ENCODE data around the gene HOXB4. TPM values are rescaled to one million over a fixed set of nuclear protein-coding genes. Genes with fewer than 3 reads are reported as not detected.

HOXB4 gene
- total RNA-seq, result 1.7 and 1.9 TPM in 2 replicates

DNA sequence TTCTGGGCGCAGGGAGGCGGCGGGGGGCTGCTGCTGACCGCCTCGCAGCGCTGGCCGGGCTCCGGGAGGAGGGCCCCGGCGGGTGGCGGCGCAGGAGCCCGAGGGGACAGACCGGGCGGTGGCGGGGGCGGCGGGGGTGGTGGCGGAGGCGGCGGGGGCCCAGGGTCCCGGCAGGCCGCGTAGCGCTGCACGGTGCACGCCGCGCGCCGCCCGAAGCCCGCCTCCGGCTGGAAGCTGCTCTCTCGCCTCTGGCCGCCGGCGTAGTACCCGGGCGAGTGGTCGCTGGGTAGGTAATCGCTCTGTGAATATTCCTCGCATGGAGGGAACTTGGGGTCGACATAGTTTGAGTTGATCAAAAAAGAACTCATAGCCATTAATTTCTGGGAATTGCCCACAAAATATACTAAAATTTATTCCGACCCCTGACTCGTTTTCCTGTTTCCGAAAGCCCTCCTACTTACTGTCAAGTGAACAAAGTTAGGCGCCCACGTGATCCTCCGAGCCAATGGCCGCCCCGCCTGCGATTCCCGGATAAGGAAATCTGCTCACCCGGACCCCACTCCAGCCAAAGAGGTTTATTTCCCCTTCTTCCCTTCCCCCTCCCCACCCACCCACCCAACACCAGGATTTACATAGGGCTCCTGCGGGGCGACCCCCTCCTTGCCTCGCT lies at the start of gene HOXB4:
HOXB4 (minus strand) TSS at position 405 of the 670 bp plus-strand sequence; CDS start at position 374, 31 bp downstream.
- peak within 1 kb of the TSS; percentile 51 for H3K4me3 ChIP-seq (ENCODE audit: low read depth, low read length)
- DNase-seq (ENCODE audit: low read depth), result peak; percentile 64
- TF ChIP-seq CTCF (IDR thresholded peaks at IDR 0.05; ENCODE audit: insufficient read depth, low read depth, low read length), result no peak

GRCh38 chr17:48627118-48627597 lies 49.0 kb upstream of the HOXB4 start:
- H3K4me3 ChIP-seq (ENCODE audit: low read depth, low read length), result no peak overlapping the region
- no peak for DNase-seq (ENCODE audit: low read depth)
- TF ChIP-seq CTCF (IDR thresholded peaks at IDR 0.05; ENCODE audit: insufficient read depth, low read depth, low read length), result no peak

DNA sequence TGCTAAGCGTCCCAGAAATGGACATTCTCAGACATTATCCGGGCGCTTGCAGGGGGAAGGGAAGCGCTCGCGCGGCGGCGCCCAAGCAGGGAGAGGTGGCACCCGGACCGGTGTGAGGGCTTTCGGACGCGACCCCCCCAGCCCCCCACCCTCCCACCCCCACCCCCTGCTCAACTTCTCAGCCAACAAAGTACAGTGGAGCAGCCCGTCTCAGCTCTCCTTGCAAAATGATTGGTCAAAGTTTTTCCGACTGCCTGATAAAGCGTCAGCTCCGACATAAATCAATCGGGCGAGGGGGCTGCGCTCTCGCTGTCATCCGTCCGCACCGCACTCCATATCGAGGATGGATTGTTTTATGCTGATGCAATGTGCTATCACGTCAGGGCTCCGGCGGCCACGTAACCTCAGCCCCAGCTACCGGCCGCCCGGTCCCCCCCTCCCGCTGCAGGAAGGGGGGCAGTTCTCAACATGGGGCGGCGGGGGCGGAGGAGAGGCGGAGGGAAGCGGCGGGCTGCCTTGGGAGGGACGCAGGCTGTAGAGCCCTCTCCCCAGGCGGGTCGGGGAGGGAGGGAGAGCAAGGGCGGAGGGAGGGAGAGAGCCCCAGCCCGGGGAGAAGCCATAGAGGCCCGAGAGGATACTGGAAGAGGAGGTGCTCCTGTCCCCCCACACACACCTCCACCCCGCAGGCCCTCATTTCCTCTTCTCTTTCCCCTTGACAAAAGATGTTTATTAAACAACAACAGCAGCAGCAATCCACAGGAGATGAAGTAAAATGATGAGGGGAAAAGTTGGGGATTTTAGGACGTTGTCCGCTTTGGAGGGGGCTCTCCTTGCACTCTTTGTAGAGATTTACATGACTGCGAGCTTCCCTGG lies 48.3 kb upstream of the HOXB4 start, which contains the start of gene HOXB9:
HOXB9 (minus strand) TSS at position 114 of the 873 bp plus-strand sequence; CDS start at position 25, 89 bp downstream.
- peak within 1 kb of the TSS; percentile 19 for H3K4me3 ChIP-seq (ENCODE audit: low read depth, low read length)
- TF ChIP-seq CTCF (IDR thresholded peaks at IDR 0.05; ENCODE audit: insufficient read depth, low read depth, low read length), result no peak
- DNase-seq (ENCODE audit: low read depth), result no peak

DNA sequence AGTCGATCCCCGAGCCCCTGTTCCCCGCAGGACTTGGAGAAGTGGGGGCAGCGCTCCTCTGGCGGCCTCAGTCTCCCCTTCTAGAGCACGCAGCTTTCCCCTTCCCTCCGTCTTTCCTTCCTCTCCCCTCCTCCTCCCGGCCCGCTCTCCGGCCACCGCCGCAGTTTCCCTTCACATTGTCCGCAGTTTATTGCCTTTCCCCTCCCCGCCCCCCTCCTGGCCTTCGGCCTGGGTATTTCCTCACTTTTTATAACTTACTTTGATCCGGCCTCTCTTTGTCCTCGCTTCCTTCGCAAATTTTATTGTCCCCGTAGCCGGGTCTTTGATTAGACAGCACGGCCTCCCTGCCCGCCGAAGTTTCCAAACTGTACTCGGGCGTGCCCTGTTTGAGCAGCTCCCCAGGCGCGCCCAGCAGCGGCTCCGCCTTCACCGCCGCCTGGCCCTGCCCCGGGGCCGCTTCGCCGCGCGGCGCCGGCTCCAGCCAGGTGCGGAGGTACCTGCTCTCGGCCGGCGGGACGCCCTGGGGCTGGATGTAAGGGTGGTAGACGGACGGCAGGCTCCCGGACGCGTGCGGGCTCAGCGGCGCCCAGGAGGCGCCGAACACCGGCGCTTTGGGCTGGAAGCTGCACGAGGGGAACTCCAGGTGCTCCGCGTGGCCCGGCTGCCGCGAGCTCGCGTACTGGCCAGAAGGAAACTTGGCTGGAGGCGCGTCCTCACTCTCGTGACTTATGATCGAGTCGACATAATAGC lies 47.5 kb upstream of the HOXB4 start:
- DNase-seq (ENCODE audit: low read depth), result no peak
- H3K4me3 ChIP-seq (ENCODE audit: low read depth, low read length), result peak overlapping the region; percentile 19
- TF ChIP-seq CTCF (IDR thresholded peaks at IDR 0.05; ENCODE audit: insufficient read depth, low read depth, low read length), result no peak

DNA sequence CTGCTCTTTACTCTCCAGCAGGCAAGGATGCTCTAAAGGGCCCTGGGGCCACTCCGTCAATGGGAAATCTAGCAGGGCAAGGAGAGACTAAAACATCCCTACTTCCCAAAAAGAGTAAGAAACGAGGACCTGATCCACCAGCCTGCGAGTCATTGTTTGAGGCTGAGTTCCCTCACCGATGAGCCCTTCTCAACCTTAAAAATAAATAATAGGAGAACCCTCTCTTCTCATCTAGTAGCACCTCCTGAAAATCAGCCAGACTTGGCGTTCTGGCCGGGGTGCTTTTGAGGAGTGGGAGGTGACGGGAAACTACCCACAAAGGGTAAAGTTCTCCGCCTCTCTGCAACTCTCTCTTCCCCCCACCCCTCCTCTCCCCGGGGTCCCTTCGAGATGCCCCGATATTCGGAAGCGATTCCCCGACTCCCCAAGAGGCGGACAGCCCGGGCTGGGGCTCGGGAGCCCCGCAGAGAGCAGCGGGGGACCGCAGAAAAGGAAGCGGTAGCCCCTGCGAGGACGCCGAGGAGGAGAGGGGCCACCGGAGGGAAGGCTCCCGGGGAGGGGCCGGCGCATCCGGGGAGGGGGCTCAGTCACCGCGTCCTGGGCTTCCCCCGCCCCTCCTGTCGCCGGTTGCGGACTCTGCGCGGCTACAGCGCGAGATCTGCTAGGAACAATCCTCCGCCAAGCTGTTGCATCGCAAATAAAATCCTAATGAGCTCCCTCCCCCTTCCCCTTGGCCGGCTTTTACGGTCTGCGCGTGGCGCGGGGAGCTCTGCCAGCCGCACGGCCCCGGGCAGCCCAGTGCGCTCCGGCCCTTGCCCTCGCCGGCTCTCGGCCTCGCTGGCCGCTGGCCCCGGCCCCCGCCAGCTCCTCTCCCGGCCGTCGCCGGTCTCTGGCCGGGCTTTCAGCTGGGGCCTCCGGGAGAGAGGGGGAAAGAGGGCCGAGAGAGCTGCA lies 46.7 kb upstream of the HOXB4 start:
- no peak for TF ChIP-seq CTCF (IDR thresholded peaks at IDR 0.05; ENCODE audit: insufficient read depth, low read depth, low read length)
- H3K4me3 ChIP-seq (ENCODE audit: low read depth, low read length), result peak overlapping the region; percentile 19
- DNase-seq (ENCODE audit: low read depth), result no peak
